ENCODE results near the gene KRT3. TPM values are rescaled to one million over a fixed set of nuclear protein-coding genes. Genes with fewer than 3 reads are reported as not detected.

Gene KRT3
- total RNA-seq, 1 experiment from 2014 or later, result not detected

GRCh38 chr12:52824741-52825410 is 29.0 kb upstream of the KRT3 start:
- intact Hi-C loops (cut with micrococcal nuclease; ENCODE audit: unreplicated experiment), result no loop called here
- TF ChIP-seq CTCF (IDR thresholded peaks at IDR 0.05; ENCODE audit: unreplicated experiment), result no peak
- peaks cover 3% of the 10 kb centered on the region for H3K27me3 Mint-ChIP-seq (ENCODE audit: unreplicated experiment)
- H3K36me3 Mint-ChIP-seq (ENCODE audit: insufficient read depth, unreplicated experiment), result no peaks in the 10 kb centered on the region
- CTCF ChIA-PET, result no interaction called here
- no peak overlapping the region for H3K4me3 Mint-ChIP-seq (ENCODE audit: low read depth, unreplicated experiment)
- peaks cover 15% of the 10 kb centered on the region for H3K4me1 Mint-ChIP-seq (ENCODE audit: low read depth, unreplicated experiment)
- DNase-seq, result no peak
- H3K9me3 Mint-ChIP-seq (ENCODE audit: low read depth, unreplicated experiment), result no peaks in the 10 kb centered on the region
- no TSS peak for BruUV-seq (replicated peaks)
- H3K27ac Mint-ChIP-seq (ENCODE audit: unreplicated experiment), result no peak overlapping the region

- intact Hi-C loops (cut with micrococcal nuclease; ENCODE audit: unreplicated experiment), result no loop called here
- Mint-ChIP-seq H3K27ac (ENCODE audit: unreplicated experiment) (no peak overlapping the region), H3K36me3 (ENCODE audit: insufficient read depth, unreplicated experiment) (no peaks in the 10 kb centered on the region), H3K4me3 (ENCODE audit: low read depth, unreplicated experiment) (no peak overlapping the region), H3K4me1 (ENCODE audit: low read depth, unreplicated experiment) (peaks cover 15% of the 10 kb centered on the region), H3K27me3 (ENCODE audit: unreplicated experiment) (peaks cover 13% of the 10 kb centered on the region), H3K9me3 (ENCODE audit: low read depth, unreplicated experiment) (no peaks in the 10 kb centered on the region)
- CTCF ChIA-PET, result no interaction called here
- DNase-seq, result no peak
- no peak for TF ChIP-seq CTCF (IDR thresholded peaks at IDR 0.05; ENCODE audit: unreplicated experiment)
- BruUV-seq (replicated peaks), result no TSS peak
These were observed 28.0 kb upstream of the KRT3 start for GRCh38 chr12:52823761-52824450.

GRCh38 chr12:52822771-52823510 is 27.0 kb upstream of the KRT3 start:
- Mint-ChIP-seq H3K27ac (ENCODE audit: unreplicated experiment) (no peak overlapping the region), H3K4me1 (ENCODE audit: low read depth, unreplicated experiment) (peaks cover 15% of the 10 kb centered on the region), H3K4me3 (ENCODE audit: low read depth, unreplicated experiment) (no peak overlapping the region), H3K27me3 (ENCODE audit: unreplicated experiment) (peaks cover 21% of the 10 kb centered on the region), H3K9me3 (ENCODE audit: low read depth, unreplicated experiment) (no peaks in the 10 kb centered on the region), H3K36me3 (ENCODE audit: insufficient read depth, unreplicated experiment) (no peaks in the 10 kb centered on the region)
- no TSS peak for BruUV-seq (replicated peaks)
- TF ChIP-seq CTCF (IDR thresholded peaks at IDR 0.05; ENCODE audit: unreplicated experiment), result no peak
- intact Hi-C loops (cut with micrococcal nuclease; ENCODE audit: unreplicated experiment), result no loop called here
- CTCF ChIA-PET, result no interaction called here
- no peak for DNase-seq

GRCh38 chr12:52821826-52822660 is 26.1 kb upstream of the KRT3 start:
- intact Hi-C loops (cut with micrococcal nuclease; ENCODE audit: unreplicated experiment), result no loop called here
- peak; percentile 5 for DNase-seq
- Mint-ChIP-seq H3K27me3 (ENCODE audit: unreplicated experiment) (peaks cover 30% of the 10 kb centered on the region), H3K36me3 (ENCODE audit: insufficient read depth, unreplicated experiment) (no peaks in the 10 kb centered on the region), H3K9me3 (ENCODE audit: low read depth, unreplicated experiment) (no peaks in the 10 kb centered on the region), H3K4me1 (ENCODE audit: low read depth, unreplicated experiment) (peaks cover 15% of the 10 kb centered on the region), H3K27ac (ENCODE audit: unreplicated experiment) (no peak overlapping the region), H3K4me3 (ENCODE audit: low read depth, unreplicated experiment) (no peak overlapping the region)
- no TSS peak for BruUV-seq (replicated peaks)
- CTCF ChIA-PET, result no interaction called here
- no peak for TF ChIP-seq CTCF (IDR thresholded peaks at IDR 0.05; ENCODE audit: unreplicated experiment)
